ENCODE measurements around the gene BCL10. TPM values are rescaled to one million over a fixed set of nuclear protein-coding genes. Genes with fewer than 3 reads are reported as not detected.

Gene BCL10
- total and polyA plus RNA-seq, 2 of the 8 experiments (the other 6 are each of a cell fraction or from before 2014, with no cell fraction given) = 7.4 to 29.6 TPM

GRCh38 chr1:85307987-85308832 is 31.8 kb upstream of the BCL10 start (continued):
- TF ChIP-seq, protein P1, sequence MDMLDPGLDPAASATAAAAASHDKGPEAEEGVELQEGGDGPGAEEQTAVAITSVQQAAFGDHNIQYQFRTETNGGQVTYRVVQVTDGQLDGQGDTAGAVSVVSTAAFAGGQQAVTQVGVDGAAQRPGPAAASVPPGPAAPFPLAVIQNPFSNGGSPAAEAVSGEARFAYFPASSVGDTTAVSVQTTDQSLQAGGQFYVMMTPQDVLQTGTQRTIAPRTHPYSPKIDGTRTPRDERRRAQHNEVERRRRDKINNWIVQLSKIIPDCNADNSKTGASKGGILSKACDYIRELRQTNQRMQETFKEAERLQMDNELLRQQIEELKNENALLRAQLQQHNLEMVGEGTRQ (IDR thresholded peaks at IDR 0.05; ENCODE audit: low read length) = no peak
- TF ChIP-seq RAD21 (IDR thresholded peaks at IDR 0.05 in 1 of 2, conservative IDR thresholded peaks at IDR 0.05 in 1 of 2; ENCODE audit: low read depth in 2 of 2, low read length in 2 of 2) (peak; percentile 99), JUN (IDR thresholded peaks at IDR 0.05; ENCODE audit: low read depth, low read length) (0 out of 2 replicates have a peak, but pooled peaks have one; percentile 26), SP1 (IDR thresholded peaks at IDR 0.05; ENCODE audit: low read depth, low read length) (0 out of 2 replicates have a peak, but pooled peaks have one; percentile 13), MAFK (IDR thresholded peaks at IDR 0.05; ENCODE audit: low read depth, low read length) (no peak), ATF2 (IDR thresholded peaks at IDR 0.05; ENCODE audit: low read length) (no peak), BCL11A (IDR thresholded peaks at IDR 0.05; ENCODE audit: low read depth in 2 of 2, low read length in 2 of 2) (no peak), JUND (IDR thresholded peaks at IDR 0.05; ENCODE audit: low read length) (no peak), GABPA (IDR thresholded peaks at IDR 0.05; ENCODE audit: borderline replicate concordance, insufficient read depth, low read length) (no peak), CBX5 (IDR thresholded peaks at IDR 0.05; ENCODE audit: low read depth, low read length) (no peak), CHD1 (IDR thresholded peaks at IDR 0.05; ENCODE audit: low read depth, low read length) (no peak), FOSL1 (IDR thresholded peaks at IDR 0.05; ENCODE audit: insufficient read depth, low read depth, low read length) (no peak)
- TF ChIP-seq, protein P2, sequence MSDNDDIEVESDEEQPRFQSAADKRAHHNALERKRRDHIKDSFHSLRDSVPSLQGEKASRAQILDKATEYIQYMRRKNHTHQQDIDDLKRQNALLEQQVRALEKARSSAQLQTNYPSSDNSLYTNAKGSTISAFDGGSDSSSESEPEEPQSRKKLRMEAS (IDR thresholded peaks at IDR 0.05) = peak; percentile 42; the same call in 1 of the 2 replicates

Measured in H1 (cell line).